GM18868 (cell line): ENCODE results near the gene PTPRT.

ENCODE experiments used
- ATAC-seq: cut with Tn5 transposase; IDR thresholded peaks from one replicate; pipeline ENCODE4 v1.9.1; 2021; ENCODE audit warnings: mild to moderate bottlenecking, moderate library complexity; ENCODE audit not compliant: unreplicated experiment

PTPRT gene

DNA sequence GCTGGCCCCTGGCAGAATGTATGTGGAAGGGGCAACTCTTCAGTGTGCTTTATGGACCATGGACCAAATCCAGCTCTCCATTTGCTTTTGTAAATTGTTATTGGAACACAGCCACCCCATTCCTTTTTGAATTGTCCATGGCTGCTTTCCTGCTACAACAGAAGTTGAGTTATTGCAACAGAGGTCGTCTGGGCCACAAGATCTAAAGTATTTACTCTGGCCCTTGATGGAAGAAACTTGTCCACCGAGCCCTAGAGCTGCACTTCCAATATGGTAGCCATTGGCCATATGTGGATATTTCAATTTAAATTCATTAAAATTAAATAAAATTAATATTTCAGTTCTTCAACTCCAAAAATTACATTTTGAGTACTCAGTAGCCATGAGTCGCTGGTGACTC is 543.5 kb downstream of the PTPRT start:
- no peak for ATAC-seq

DNA sequence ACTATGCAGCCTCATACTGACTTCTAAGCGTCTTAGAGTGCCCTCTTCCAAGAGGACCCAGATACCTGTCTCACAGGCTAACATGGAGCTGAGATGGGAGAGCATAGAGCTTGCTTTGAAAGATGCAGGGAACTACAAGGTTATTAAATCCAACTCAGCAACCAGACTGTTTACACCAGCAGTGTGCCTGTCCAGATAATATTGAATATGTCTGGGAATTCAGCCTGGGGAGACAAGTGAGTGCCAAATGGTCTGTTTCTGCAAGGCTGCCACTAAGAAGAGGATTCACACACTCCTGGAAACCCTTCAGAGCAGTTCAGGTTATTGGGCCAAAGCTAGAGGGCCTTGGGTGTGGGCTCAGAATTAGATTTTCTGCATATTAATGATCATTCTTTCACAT is 547.8 kb downstream of the PTPRT start:
- no peak for ATAC-seq

DNA sequence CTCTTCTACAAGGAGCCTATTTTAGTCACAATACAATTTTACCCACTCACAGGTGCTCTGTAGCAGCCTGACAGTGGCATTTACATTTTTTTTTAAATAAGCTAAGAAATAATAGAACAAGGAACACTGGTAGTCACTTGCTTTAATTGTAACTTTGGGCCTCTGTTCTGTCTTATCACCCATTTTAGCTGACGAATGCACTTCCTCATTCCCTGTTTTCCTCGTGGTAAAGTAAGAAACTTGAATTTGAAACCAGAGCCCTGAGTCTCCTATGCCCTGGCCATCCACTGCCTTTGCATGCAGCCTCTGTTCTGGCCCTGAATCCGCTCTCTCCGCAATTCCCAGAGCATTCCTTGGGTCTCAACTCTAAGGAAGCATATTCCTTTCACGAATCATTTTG is 550.6 kb downstream of the PTPRT start:
- ATAC-seq, result no peak

DNA sequence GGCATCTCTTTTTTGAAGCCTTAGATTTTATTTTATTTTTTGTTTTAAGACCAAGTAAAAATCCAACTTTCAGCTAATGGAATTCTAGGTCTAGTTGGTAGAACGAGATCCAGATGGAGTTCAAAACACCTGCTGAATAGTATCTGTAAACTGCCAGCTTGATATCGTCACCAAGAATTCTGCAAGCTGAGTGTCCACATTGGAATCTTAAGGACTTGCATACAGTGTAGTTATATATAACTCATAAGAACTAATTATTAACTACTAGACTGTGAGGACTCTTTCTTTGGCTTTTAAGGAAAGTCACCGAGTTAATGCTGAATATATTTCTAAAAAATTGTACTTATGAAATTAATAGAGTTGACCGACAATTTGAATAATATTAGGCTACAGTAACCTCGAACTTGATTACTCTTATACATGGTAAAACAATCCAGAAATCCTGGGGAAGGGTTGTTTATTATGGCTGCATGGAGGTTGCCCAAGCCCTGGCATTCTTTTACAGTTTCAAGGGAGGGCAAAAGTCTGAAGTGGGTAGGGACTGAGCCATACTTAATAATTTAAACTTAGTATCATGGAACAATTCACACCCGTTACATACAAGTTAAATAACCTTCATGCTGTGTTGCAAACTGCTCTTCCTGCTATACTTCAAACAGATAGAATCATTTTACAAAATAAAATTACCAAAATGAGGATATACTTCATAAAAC is 553.9 kb downstream of the PTPRT start:
- no peak for ATAC-seq

DNA sequence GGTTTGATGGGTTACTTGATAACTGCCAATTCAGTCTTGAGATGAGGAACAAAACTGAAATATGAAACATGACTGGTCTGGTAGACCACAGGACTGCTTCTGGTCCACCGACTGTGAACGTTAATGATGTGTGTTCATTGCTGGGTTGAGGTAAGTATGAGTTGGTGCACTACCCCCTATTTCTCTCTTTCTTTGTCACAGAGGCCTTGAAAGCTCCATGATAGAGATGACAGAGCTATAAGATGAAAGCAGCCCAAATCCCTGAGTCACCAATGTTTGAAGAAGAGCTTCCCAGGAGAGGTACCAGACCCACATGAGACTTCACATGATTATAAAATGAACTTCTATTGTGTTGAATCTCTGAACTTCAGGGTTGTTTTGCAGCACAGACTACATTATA is 555.5 kb downstream of the PTPRT start:
- no peak for ATAC-seq

DNA sequence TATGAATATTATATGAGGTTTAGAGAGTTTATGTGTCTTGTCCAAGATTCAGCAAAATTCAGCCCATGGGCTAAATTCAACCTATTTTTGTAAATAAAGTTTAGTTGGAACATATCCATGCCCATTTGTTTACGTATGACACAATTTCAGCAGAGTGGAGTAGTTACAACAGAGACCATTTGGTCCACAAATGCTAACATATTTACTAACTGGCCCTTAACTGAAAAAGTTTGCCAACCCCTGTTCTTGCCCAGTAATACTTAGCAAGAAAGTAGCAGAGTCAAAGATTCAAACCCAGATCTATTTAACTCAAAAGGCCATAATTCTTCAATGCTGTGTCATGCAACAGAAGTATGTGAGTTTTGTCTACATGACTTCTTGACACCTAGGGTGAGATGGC is 561.0 kb downstream of the PTPRT start:
- ATAC-seq, result no peak

DNA sequence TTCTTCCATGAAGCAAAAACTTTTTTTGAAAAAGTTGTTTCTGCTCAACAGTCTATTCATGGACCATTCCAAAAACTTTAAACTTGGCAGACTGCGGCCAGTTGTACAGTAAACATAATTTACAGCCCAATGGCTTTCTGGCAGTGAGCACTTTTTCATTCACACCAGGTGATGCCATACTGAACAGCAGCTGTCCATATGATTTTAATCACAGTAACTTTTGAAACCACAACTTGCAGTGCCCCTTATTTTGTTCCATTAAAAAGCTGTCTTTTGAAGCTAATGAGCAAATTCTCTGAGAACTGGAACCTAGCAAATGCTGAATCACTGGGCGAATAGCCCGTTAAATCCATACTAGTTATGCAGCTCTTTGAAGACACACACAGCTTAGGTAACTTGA is 576.6 kb downstream of the PTPRT start:
- no peak for ATAC-seq

DNA sequence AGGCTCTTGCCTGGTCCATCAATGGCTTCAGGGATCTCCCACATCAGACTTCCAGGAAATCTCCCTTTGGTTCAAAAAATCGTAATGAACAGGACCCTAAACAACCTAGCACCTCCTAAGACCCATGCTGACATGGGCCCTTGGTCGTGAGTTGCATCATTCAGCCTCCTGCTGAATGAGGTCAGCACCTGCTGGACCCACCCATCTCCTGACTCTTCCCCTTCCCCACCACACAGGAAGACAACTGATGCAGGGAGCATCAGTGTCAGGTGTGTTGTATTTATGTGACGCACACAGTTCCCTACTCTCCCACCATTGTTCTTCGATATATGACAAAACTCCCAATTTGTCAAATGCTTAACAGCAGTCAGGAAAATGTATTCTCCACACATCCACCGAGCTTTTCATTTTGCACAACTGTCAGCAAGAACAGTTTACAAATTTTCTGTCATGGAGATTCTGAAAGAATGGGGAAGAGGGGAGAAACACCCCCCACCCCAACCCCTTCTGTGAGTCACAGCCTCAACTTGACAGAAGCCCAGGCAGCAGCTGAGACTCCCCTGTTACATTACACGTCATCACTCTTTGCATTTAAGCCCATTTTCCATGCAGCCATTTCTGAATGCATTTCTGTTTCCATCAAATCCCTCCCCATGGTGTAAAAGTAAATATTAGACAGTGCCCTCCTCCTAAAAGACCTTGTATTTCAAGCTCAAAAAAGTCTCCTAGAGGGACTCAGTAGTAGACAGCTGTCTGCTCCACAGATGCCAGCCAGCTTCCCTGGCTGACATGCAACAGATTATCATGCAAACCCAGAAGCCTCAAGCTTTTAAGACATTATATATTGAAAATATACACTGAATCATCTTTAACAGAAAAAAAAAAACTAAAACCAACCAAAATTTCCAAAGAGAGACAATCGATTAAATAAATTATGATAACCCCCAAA is 577.5 kb downstream of the PTPRT start:
- no peak for ATAC-seq

DNA sequence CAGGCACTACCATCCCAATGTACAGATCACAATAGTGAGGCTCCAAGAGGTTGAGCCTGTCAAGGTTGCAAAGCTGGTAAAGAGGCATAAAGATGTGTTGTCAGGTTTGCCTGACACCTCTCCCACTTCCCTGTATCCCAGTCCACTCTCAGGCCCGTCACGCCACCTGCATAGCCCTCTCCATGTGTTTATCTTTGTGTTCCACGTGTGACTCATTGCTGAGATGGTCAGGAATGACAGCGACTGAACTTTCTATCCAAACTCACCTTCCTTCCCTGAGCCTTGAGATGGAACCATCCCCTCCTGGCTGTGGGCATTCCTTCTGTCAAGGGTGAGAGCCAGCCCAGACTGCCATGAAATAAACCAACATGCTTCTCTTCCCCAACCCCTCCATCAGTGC is 578.3 kb downstream of the PTPRT start:
- ATAC-seq, result no peak

DNA sequence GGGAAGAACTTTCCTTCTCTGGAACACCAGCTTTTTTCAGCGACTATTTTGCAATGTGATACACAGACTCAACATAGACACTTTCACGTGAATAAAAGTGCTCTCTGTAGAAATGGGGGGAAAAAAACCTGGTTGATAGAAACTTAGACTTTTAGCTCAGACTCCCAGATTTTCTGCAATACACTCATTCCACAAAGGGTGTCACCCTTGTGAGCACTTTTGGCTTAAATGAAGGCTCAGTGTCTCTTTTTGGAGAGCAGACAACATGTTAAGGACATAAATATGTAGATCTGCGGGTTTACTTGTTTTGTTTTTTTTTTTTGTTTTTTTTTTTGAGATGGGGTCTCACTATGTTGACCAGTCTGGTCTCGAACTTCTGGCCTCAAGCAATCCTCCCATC is 579.6 kb downstream of the PTPRT start:
- no peak for ATAC-seq

DNA sequence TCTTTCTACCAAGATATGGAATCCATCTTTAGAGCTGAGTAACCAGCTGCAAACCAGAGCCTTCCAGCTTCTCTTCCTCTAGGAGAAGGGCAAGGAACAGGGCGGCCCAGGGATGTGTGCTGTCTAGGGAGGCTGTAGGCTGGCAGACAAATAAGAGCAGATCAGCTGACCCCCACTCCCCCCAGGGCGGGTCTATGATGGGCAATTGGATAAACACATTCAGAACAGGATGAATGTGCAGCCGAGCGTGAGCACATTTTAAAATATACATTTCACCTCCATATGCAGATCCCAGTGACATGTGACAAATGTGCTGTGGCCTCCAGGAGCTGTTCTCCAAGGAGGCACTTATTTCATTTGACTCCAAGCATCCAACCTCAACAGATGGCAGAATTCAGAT is 580.1 kb downstream of the PTPRT start:
- no peak for ATAC-seq

DNA sequence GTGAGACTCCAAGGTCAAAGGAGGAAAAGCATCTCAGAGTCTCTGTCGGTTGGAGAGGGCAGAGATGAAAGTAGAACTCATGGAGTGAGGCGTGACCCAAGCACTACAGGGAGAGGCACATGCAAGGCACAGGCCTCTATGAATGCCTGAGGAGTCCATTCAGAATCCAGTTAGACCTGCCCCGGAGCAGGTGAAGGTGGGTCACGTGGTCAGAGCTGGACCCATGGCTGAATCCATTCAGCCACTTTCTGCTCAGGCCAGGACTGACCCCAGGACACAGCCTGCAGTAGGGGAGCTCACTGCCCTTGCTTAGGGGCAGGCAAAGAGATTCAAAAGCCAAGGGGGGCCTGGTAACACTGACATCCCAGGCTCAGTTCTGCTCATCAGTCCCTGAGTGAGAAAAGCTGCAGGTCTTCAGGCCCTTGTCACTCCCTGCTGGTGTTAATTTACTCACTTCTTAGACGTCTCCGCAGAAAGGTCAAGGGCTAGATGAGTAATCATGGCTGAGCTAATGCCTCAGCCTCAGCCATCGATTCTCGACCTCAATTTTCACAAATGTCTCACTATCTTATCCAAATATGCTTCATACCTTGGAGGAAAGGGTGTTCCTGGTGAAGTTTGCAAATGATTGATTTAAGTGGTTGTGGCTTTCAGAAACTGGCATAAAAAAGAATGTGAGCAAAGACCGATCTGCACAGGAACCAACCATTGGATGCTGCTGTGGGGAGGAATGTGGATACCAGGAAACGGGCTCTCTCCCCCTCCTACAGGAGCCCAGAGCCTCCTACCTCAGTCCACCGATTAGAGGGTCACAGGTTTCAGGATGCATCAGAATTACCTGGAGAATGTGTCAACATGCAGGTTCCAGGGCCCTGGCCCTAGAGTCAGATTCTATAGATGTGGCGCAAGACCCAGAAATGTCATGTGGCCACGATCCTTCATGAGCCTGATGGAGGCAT is 584.4 kb downstream of the PTPRT start:
- ATAC-seq, result no peak

DNA sequence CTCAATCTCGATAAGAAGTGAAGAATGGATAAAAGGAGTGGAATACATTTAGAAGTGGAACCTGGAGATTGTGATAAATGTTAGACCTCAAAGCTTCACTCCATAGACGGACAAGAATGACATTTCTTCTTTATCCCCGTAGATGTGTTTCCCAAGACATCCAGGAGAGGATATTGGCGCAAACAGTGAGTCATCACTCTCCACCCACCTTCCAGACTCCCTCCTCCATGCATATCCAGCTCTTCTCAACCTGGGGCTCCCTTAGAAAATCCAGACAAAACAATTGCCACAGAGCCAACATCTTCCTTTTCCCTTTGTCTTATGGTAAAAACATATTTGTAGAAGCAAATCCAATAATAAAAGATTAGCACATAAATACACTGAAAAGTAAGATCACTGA is 586.1 kb downstream of the PTPRT start:
- ATAC-seq, result no peak

DNA sequence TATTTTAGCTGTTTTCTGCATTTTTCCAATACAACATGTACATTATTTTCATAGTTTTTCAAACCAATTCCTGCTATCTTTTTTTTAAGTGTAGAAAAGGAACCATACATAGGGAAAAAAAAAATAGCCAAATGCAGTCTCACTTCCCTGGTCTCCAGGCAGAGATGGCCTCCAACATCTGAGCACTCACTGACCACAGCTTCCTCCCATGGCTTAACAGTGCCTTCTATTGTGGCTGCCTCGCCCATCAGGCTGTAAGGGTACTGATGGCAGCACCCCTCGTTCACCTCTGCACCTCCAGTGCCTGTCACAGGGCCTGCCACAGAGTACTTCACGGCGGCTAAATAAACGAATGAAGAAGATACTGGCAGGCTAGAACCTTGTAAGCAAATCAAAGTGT is 591.1 kb downstream of the PTPRT start:
- no peak for ATAC-seq

DNA sequence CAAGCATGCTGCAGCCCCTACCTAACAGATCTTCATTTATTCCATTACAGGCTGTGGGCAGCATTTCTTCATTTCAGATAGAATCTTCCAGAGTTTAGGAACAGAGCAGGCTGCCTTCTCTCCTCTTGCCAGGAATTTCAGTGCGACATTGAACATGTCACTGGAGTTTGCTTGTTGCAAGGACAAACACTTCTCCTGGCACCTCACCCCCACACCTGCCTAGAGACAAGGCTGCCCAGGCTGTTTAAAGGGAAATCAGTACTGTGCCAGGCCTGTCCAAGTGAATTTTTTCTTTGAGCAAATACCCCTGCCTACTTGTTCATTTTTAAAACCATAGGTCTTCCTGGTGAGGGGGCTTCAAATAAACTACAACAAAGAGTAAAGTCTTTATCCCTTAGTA is 594.1 kb downstream of the PTPRT start:
- no peak for ATAC-seq

DNA sequence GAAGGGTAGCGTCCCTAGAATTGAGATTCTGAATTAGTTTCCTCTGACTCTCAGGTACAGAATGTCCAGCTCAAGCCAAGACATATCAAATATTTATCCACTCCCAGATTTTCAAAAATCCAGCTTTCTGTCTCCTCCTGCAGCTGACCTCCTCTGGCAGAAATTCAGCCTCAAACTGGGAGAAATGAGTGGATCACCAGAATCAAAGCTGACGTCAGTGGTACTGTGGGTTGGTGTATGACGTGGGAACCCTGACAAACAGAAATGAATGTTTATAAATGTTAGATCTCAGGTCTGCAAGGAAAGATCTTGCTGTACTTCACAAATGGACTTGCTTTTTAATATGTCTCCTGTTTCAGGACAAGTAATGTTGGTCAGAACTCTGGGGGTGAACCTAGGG is 595.0 kb downstream of the PTPRT start:
- no peak for ATAC-seq

DNA sequence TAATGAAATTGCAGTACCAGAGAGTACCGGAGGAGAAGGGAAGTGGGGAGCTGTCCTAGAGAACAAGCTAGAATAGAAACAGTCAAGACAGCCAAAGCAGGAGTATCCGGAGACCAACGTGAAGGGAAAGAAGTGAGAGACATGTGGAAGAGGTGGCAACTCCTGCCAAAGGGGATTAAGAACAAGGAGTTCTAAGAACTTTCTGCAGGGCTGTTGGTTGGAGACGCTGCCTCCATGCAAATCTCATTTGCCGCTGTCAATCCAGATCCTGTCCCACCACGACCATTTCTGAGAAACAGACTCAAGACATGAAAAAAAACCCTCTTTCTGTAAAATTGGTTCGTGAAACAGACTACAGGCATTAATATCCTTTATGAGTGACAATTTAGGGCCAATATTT is 595.7 kb downstream of the PTPRT start:
- no peak for ATAC-seq

DNA sequence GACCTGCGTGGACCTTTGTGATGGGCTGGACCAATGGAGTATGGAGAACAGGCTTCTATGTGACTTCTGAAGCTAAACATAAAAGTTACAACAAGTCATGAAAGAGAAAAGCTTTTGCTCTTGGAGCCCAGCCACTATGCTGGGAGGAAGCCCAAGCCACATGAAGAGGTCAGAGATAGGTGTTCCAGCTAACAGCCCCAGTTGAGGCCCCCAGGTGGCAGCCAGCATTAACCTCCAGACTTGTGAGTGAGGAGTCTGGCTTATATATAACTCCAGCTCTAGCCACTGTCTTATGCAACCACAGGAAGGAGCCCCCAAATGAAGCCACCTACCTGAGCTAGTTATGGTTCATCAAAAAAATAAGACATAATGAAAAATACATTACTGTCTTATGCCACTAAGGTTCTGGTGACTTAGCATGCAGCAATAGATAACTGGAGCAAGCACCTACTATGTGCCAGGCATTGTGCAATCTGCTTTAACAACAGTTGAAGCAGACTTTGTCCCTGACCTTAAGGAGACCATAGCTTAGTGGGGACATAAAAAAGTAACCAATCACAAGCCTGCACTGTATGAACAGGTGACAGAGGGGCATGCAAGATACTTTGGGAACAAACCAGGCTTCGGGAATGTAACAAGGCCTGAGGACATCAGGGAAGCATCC is 599.6 kb downstream of the PTPRT start:
- ATAC-seq, result no peak

DNA sequence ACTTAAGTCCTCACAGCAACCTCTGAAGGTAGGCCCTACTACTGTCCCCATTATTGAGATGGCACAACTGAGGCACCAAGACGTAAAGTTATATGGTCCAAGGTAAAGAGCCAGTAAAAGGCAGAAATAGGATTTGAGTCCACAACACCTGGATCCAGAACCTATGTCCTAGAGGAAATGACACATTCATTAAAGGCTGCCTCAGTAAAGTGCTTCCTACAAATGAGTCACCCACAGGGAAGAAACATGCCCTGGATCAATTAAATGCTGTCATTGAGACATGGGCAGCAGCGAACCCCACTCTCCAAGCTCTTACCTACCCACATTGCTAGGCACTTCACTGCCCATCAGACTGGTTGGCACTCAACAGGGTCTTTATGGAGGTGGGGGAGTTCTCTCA is 600.9 kb downstream of the PTPRT start:
- no peak for ATAC-seq

DNA sequence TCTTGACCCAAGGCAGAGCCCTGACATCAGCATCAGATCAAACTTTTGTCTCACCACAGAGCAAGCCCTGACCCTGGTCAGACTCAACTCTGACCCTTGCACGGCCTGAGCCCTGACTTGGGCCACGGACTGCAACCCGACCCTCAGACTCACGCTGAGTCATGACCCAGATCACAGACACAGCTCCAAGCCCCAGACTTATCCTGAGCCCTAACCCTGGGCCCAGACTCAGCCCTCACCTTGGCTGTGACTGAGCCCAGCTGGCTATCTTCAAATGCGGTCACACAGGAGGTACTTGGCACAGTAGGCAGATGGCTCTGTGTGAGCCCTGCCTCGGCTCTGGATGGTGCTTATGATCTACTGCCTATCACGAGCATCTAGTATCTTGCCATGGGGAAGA is 602.3 kb downstream of the PTPRT start:
- no peak for ATAC-seq

DNA sequence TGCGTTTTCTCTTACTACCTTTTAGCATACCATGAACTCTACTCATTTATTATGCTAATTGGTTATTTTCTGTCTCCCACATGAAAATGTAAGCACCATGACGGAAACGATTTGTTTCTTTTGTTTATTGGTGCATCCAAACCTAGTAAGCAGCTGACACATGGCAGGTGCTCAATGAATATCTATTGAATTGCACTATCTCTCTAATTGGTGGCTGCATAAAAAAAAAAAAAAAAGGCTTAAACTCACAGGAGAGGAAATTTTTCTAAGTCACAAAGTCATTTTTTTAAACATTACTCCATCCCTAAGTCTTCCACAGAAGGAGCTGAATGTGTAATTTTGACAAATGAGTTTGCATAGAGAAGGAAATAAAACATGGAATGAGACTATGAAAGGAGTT is 608.4 kb downstream of the PTPRT start:
- ATAC-seq, result no peak
